IMR-90 (cell line): ENCODE data around the gene ST8SIA2.

ENCODE experiments used
- CTCF ChIP-seq: conservative IDR thresholded peaks from 2 replicates; pipeline ENCODE4 v1.5.1; 2012; ENCODE audit warnings: mild to moderate bottlenecking, low read depth, low read length, improper control_type of control experiment
- POLR2A ChIP-seq: IDR thresholded peaks from 2 replicates; pipeline ENCODE4 v1.6.1; 2012; ENCODE audit warnings: mild to moderate bottlenecking, low read depth, low read length
- TF ChIP-seq, protein P1 (sequence below): fragments of 150-350 bp; IDR thresholded peaks from 2 replicates; pipeline ENCODE4 v1.6.1; 2017; ENCODE audit warnings: mild to moderate bottlenecking, antibody characterized with exemption, low read length, low read depth

DNA sequence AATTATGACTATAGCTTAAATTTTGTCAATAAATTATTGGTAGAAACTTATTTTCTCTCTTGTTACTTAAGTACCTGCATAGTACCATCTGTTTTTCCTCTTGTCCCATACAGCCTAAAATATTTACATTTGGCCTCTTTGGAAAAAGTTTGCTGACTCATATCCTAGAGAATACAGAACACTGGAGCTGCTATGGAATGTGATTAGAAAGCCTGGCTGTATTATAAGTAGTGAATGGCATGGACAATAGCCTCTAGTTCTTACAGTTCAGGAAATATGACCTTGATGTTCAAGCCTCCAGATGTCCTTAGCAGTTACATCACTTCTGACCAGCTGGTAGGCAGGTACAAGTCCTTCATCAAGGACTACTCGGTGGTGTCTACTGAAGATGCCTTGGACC is 28.3 kb downstream of the ST8SIA2 start:
- TF ChIP-seq POLR2A (no peak), CTCF (no peak)
- TF ChIP-seq, protein P1, sequence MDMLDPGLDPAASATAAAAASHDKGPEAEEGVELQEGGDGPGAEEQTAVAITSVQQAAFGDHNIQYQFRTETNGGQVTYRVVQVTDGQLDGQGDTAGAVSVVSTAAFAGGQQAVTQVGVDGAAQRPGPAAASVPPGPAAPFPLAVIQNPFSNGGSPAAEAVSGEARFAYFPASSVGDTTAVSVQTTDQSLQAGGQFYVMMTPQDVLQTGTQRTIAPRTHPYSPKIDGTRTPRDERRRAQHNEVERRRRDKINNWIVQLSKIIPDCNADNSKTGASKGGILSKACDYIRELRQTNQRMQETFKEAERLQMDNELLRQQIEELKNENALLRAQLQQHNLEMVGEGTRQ: no peak
